Fibroblast of lung (primary cell): ENCODE data around the gene AIFM3. TPM values are rescaled to one million over a fixed set of nuclear protein-coding genes. Genes with fewer than 3 reads are reported as not detected.

Experiments
- DNase-seq, 2 donors: peaks; one replicate each; pipeline versions ENCODE4 v3.0.0 to v3.0.0-alpha.2; 2010; ENCODE audit warnings: low read depth in 2 of 2
- H2AFZ ChIP-seq: 2 replicates; pipeline ENCODE4 v1.5.1; 2012; ENCODE audit warnings: low read length, control low read depth, inconsistent platforms
- H3K27ac ChIP-seq: 2 replicates; pipeline ENCODE4 v1.5.1; 2011; ENCODE audit warnings: low read length, control low read depth; ENCODE audit not compliant: insufficient read depth
- H3K27me3 ChIP-seq: 2 replicates; pipeline ENCODE4 v1.5.1; 2011; ENCODE audit warnings: mild to moderate bottlenecking, low read length; ENCODE audit not compliant: control insufficient read depth, insufficient read depth
- H3K36me3 ChIP-seq: 2 replicates; pipeline ENCODE4 v1.5.1; 2011; ENCODE audit warnings: low read length; ENCODE audit not compliant: control insufficient read depth, insufficient read depth
- H3K4me1 ChIP-seq: 2 replicates; pipeline ENCODE4 v1.5.1; 2011; ENCODE audit warnings: low read length; ENCODE audit not compliant: control insufficient read depth, insufficient read depth; ENCODE audit errors: extremely low read depth
- H3K4me2 ChIP-seq: 2 replicates; pipeline ENCODE4 v1.5.1; 2011; ENCODE audit warnings: low read length, control low read depth; ENCODE audit not compliant: insufficient read depth; ENCODE audit errors: extremely low read depth
- H3K4me3 ChIP-seq, 4 experiments: fragments of 200-600 bp in 1 of 4; sonication (generic) in 1 of 4; replicated peaks in 1 of 4; 2 replicates each; pipeline ENCODE4 v1.5.1; 2011 to 2016; ENCODE audit warnings: low read length in 4 of 4, low read depth in 3 of 4, mild to moderate bottlenecking in 3 of 4, control low read depth in 2 of 4, inconsistent platforms in 1 of 4, mixed read lengths in 1 of 4; ENCODE audit not compliant: insufficient read depth in 1 of 4; ENCODE audit errors: control extremely low read depth in 1 of 4
- H3K79me2 ChIP-seq: 2 replicates; pipeline ENCODE4 v1.5.1; 2012; ENCODE audit warnings: mild to moderate bottlenecking, low read length, inconsistent platforms; ENCODE audit not compliant: control insufficient read depth, insufficient read depth
- H3K9ac ChIP-seq: 2 replicates; pipeline ENCODE4 v1.5.1; 2011; ENCODE audit warnings: mild to moderate bottlenecking, low read length, control low read depth; ENCODE audit not compliant: insufficient read depth
- H3K9me3 ChIP-seq: 2 replicates; pipeline ENCODE4 v1.5.1; 2012; ENCODE audit warnings: low read depth, low read length; ENCODE audit not compliant: control insufficient read depth, insufficient read depth
- H4K20me1 ChIP-seq: 2 replicates; pipeline ENCODE4 v1.5.1; 2011; ENCODE audit warnings: low read length; ENCODE audit not compliant: control insufficient read depth, insufficient read depth; ENCODE audit errors: extremely low read depth
- EZH2 ChIP-seq: IDR thresholded peaks from 2 replicates; pipeline ENCODE4 v1.5.1; 2012; ENCODE audit warnings: low read length, control low read depth, mild to moderate bottlenecking; ENCODE audit errors: missing control alignments
- polyA plus RNA-seq, 2 donors: library from polyadenylated mRNA; depleted of rRNA in 1 of 2; stranded (reverse) in 1 of 2; unstranded in 1 of 2; fragments of >200 nt; gene quantifications; 2 replicates each; pipeline ENCODE4 v1.2.1, GENCODE V29; 2011 to 2012; ENCODE audit warnings: missing spikeins in 1 of 2
- total RNA-seq: library from RNA; depleted of rRNA; stranded (reverse); fragments of >200 nt; gene quantifications from 2 replicates; pipeline ENCODE4 v1.2.1, GENCODE V29; 2014
- TF ChIP-seq, protein P1 (sequence below), 2 donors: IDR thresholded peaks in 1 of 2; conservative IDR thresholded peaks in 1 of 2; 1 replicate in 1 of 2; 2 replicates in 1 of 2; pipeline ENCODE4 v1.5.1; 2011 to 2012; ENCODE audit warnings: low read length in 2 of 2, control low read depth in 1 of 2, inconsistent platforms in 1 of 2, low read depth in 1 of 2, mild to moderate bottlenecking in 1 of 2

Gene AIFM3
- total and polyA plus RNA-seq, 2 donors (not counting 1 experiment from before 2014, with no cell fraction given) = 0.15 to 2.0 TPM

GRCh38 chr22:20963201-20964052 lies 3.6 kb upstream of the AIFM3 start:
- DNase-seq = no peak
- Histone ChIP-seq H3K36me3 (no peaks in the 10 kb centered on the region), H4K20me1 (no peaks in the 10 kb centered on the region), H2AFZ (no peak overlapping the region), H3K4me2 (no peak overlapping the region), H3K4me3 (no peak overlapping the region), H3K9ac (no peak overlapping the region), H3K79me2 (no peaks in the 10 kb centered on the region), H3K4me1 (no peaks in the 10 kb centered on the region), H3K27me3 (peaks cover 5% of the 10 kb centered on the region), H3K9me3 (no peaks in the 10 kb centered on the region), H3K27ac (no peak overlapping the region)
- TF ChIP-seq EZH2 = no peak
- TF ChIP-seq, protein P1, sequence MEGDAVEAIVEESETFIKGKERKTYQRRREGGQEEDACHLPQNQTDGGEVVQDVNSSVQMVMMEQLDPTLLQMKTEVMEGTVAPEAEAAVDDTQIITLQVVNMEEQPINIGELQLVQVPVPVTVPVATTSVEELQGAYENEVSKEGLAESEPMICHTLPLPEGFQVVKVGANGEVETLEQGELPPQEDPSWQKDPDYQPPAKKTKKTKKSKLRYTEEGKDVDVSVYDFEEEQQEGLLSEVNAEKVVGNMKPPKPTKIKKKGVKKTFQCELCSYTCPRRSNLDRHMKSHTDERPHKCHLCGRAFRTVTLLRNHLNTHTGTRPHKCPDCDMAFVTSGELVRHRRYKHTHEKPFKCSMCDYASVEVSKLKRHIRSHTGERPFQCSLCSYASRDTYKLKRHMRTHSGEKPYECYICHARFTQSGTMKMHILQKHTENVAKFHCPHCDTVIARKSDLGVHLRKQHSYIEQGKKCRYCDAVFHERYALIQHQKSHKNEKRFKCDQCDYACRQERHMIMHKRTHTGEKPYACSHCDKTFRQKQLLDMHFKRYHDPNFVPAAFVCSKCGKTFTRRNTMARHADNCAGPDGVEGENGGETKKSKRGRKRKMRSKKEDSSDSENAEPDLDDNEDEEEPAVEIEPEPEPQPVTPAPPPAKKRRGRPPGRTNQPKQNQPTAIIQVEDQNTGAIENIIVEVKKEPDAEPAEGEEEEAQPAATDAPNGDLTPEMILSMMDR (conservative IDR thresholded peaks at IDR 0.05 in 1 of 2, IDR thresholded peaks at IDR 0.05 in 1 of 2; ENCODE audit: low read depth in 1 of 2, low read length in 2 of 2) = no peak

GRCh38 chr22:20964090-20964798 lies 2.8 kb upstream of the AIFM3 start:
- DNase-seq = no peak
- Histone ChIP-seq H4K20me1 (no peaks in the 10 kb centered on the region), H3K9ac (no peak overlapping the region), H3K4me3 (peak overlapping the region in 2 of 4 experiments; percentile 22 to 40), H3K27ac (no peak overlapping the region), H3K27me3 (peaks cover 5% of the 10 kb centered on the region), H3K9me3 (no peaks in the 10 kb centered on the region), H3K79me2 (no peaks in the 10 kb centered on the region), H3K36me3 (no peaks in the 10 kb centered on the region), H3K4me2 (peak overlapping the region; percentile 68), H2AFZ (no peak overlapping the region), H3K4me1 (no peaks in the 10 kb centered on the region)
- TF ChIP-seq, protein P1 (conservative IDR thresholded peaks at IDR 0.05 in 1 of 2, IDR thresholded peaks at IDR 0.05 in 1 of 2; ENCODE audit: low read depth in 1 of 2, low read length in 2 of 2) = no peak
- TF ChIP-seq EZH2 = peak; percentile 68

GRCh38 chr22:20964799-20965103 lies 2.3 kb upstream of the AIFM3 start:
- TF ChIP-seq, protein P1 (conservative IDR thresholded peaks at IDR 0.05 in 1 of 2, IDR thresholded peaks at IDR 0.05 in 1 of 2; ENCODE audit: low read depth in 1 of 2, low read length in 2 of 2) = no peak
- no peak for TF ChIP-seq EZH2
- peaks cover 5% of the 10 kb centered on the region for H3K27me3 ChIP-seq
- H3K4me1 ChIP-seq = no peaks in the 10 kb centered on the region
- H4K20me1 ChIP-seq = no peaks in the 10 kb centered on the region
- peak overlapping the region in 2 of 4 experiments; percentile 22 to 40 for H3K4me3 ChIP-seq
- H3K27ac ChIP-seq = no peak overlapping the region
- no peaks in the 10 kb centered on the region for H3K79me2 ChIP-seq
- no peak for DNase-seq
- peak overlapping the region; percentile 68 for H3K4me2 ChIP-seq
- no peak overlapping the region for H3K9ac ChIP-seq
- H3K36me3 ChIP-seq = no peaks in the 10 kb centered on the region
- no peaks in the 10 kb centered on the region for H3K9me3 ChIP-seq
- H2AFZ ChIP-seq = no peak overlapping the region
